ENCODE measurements around the gene MIA2.
"Not testable (repeated sequence)": the region's sequence is repeated elsewhere in the genome, so short reads cannot be mapped to it uniquely, and the experiment has no call there.

MIA2 gene

GRCh38 chr14:39228044-39228443 is 5.7 kb upstream of the MIA2 start:
- H3K27ac ChIP-seq = no peak overlapping the region
- no peak for TF ChIP-seq CTCF (conservative IDR thresholded peaks at IDR 0.05; ENCODE audit: low read depth)
- no peak for DNase-seq (ENCODE audit: low spot score)
- ChIA-PET CTCF (no interaction called here), POLR2A (ENCODE audit: low non-redundant PET) (no interaction called here)

- no peak for TF ChIP-seq CTCF (conservative IDR thresholded peaks at IDR 0.05; ENCODE audit: low read depth)
- ChIA-PET CTCF (no interaction called here), POLR2A (ENCODE audit: low non-redundant PET) (no interaction called here)
- no peak overlapping the region for H3K27ac ChIP-seq
- no peak for DNase-seq (ENCODE audit: low spot score)
These were observed 5.0 kb upstream of the MIA2 start for GRCh38 chr14:39228509-39229221.

GRCh38 chr14:39229222-39229543 is 4.5 kb upstream of the MIA2 start:
- DNase-seq (ENCODE audit: low spot score) = no peak
- ChIA-PET POLR2A (ENCODE audit: low non-redundant PET) (no interaction called here), CTCF (no interaction called here)
- no peak for TF ChIP-seq CTCF (conservative IDR thresholded peaks at IDR 0.05; ENCODE audit: low read depth)
- H3K27ac ChIP-seq = no peak overlapping the region

DNA sequence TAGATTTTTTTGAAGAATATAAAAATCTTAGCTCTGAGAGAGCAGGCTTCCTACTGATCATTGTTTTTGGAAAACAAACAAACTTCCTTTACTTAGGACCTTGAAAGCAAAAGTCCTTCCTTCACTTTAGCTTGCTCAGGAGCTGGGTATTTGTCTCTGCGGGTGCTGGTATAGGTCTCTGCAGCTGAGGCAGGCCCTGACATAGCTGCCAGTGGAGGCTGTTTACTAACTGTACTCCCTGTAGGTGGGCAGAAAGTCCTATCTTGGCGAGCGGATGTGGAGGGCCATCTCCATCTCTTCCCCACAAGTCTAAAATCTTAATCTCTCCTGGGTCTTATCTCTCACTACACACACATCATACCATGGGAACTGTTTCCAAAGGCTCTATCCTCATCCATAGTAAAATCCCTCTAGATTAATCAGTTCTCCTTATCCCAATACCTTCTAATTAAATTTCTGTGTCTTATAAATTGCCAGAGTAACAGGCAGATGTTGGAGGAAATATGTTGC is 4.1 kb upstream of the MIA2 start:
- TF ChIP-seq CTCF (conservative IDR thresholded peaks at IDR 0.05; ENCODE audit: low read depth) = no peak
- H3K27ac ChIP-seq = no peak overlapping the region
- DNase-seq (ENCODE audit: low spot score) = no peak
- ChIA-PET CTCF (no interaction called here), POLR2A (ENCODE audit: low non-redundant PET) (no interaction called here)

- CTCF ChIA-PET = no interaction called here
- no peak for DNase-seq (ENCODE audit: low spot score)
- no peak overlapping the region for H3K27ac ChIP-seq
- POLR2A ChIA-PET (ENCODE audit: low non-redundant PET) = interaction anchor here (1.7 kb wide), 1 partner anchor 36 kb away, joined by 3 read pairs; no protein-coding TSS in a partner anchor
- no peak for TF ChIP-seq CTCF (conservative IDR thresholded peaks at IDR 0.05; ENCODE audit: low read depth)
These were observed 3.2 kb upstream of the MIA2 start for GRCh38 chr14:39230416-39231035.

- CTCF ChIA-PET = interaction anchor here (0.6 to 1.0 kb wide), 5 partner anchors 10 to 598 kb away, joined by 3 to 4 read pairs (median 3); no protein-coding TSS in a partner anchor
- H3K27ac ChIP-seq; DNase-seq (ENCODE audit: low spot score): not testable (repeated sequence)
- POLR2A ChIA-PET (ENCODE audit: low non-redundant PET) = interaction anchor here (1.7 kb wide), 1 partner anchor 35 kb away, joined by 3 read pairs; no protein-coding TSS in a partner anchor
These were observed 1.8 kb upstream of the MIA2 start for GRCh38 chr14:39231751-39232553.

Data from RWPE1 (cell line).